Tongue (tissue), 2 donors: ENCODE measurements around the gene CTU1. TPM values are rescaled to one million over a fixed set of nuclear protein-coding genes. Genes with fewer than 3 reads are reported as not detected.

Source experiments
- DNase-seq: peaks from one replicate; pipeline ENCODE4 v3.0.0-alpha.2; 2015
- total RNA-seq: library from RNA; depleted of rRNA; stranded (reverse); fragments of >200 nt; gene quantifications from one replicate; pipeline ENCODE4 v1.2.3, GENCODE V29; 2014

Gene CTU1
- total RNA-seq, 1 donor from 2014 or later, result 6.1 TPM

DNA sequence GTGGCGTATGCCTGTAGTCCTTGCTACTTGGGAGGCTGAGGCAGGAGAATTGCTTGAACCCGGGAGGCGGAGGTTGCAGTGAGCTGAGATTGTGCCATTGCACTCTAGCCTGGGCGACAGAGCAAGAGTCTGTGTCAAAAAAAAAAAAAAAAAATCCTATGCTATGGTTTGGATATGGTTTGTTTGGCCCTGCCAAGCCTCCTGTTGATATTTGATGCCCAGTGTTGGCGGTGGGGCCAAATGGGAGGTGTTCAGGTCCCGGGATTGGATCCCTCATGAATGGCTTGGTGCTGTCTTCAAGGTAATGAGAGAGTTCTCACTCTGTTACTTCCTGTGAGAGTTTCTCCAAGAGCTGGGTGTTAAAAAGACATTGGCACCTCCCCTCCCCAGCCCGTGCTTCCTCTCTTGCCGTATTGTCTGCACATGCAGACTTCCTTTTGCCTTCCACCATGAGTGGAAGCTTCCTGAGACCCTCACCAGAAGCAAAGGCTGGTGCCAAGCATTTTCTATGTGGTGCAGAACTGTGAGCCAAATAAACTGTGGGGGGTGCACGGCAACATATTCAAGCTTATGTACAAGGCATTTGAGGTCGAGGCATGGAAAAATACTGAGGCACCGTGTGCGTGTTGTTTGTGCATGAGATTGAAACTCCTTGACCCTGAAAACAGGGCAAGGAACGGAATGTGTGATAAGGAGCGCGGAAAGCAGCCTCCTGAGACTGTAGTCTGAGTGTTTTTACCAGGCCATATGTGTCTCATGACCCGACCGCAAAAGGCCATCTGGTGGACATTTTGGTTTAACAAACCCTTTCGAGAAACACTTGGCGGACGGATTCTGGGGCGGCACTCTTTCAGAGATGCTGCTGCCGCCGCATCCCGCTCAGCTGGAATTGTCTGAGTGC lies 23.8 kb upstream of the CTU1 start:
- DNase-seq, result peak; percentile 9

DNA sequence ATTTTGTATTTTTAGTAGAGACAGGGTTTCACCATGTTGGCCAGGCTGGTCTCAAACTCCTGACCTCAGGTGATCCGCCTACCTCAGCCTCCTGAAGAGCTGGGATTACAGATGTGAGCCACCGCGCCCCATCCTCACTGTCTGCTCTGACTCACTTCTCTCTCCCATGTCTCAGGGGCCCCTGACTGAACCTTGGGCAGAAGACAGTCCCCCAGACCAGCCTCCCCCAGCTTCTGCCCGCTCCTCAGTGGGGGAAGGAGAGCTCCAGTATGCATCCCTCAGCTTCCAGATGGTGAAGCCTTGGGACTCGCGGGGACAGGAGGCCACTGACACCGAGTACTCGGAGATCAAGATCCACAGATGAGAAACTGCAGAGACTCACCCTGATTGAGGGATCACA lies 21.5 kb upstream of the CTU1 start:
- no peak for DNase-seq

DNA sequence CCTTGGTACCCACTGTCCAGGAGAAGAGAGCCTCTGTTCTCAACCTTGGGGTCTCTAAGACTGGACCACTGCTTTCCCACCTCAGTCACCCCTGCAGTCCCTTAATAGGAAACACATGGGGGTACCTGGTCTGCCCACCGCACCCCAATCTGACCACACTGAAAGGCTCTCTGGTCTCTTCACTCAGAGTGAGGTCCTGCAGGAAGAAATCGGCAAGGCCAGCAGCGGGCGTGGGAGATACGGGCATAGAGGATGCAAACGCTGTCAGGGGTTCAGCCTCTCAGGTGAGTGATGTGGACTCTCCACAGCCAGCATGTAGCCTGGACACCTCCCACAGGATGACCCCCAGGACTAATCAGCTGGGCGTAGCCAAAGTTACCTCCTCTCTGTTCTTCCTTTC lies 20.0 kb upstream of the CTU1 start:
- DNase-seq, result no peak

DNA sequence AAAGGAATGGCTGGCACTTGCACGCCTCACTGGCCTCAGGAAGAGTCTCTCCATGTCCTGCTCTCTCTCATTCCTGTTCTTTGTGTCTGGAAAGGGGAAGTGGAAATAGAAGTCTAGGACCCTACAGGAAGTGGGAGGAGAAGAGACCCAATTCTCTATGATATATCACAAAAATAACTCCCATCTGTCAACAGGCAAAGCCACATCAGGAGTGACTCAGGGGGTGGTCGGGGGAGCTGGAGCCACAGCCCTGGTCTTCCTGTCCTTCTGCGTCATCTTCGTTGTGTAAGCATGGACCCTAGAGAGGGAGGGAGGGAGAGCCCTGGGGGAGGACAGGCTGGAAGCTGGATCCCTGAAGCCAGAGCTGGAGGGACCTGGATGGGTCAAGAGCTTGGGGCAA lies 19.5 kb upstream of the CTU1 start:
- DNase-seq, result peak; percentile 9

DNA sequence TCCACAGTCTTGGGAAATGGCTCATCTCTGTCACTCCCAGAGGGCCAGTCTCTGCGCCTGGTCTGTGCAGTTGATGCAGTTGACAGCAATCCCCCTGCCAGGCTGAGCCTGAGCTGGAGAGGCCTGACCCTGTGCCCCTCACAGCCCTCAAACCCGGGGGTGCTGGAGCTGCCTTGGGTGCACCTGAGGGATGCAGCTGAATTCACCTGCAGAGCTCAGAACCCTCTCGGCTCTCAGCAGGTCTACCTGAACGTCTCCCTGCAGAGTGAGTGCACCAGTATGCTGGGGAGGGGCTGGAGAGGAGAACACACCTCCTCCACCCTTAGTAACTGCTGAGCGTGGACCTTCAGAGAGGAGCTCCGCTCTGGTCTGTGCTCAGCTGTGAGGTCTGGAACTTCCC lies 18.8 kb upstream of the CTU1 start:
- DNase-seq, result no peak

DNA sequence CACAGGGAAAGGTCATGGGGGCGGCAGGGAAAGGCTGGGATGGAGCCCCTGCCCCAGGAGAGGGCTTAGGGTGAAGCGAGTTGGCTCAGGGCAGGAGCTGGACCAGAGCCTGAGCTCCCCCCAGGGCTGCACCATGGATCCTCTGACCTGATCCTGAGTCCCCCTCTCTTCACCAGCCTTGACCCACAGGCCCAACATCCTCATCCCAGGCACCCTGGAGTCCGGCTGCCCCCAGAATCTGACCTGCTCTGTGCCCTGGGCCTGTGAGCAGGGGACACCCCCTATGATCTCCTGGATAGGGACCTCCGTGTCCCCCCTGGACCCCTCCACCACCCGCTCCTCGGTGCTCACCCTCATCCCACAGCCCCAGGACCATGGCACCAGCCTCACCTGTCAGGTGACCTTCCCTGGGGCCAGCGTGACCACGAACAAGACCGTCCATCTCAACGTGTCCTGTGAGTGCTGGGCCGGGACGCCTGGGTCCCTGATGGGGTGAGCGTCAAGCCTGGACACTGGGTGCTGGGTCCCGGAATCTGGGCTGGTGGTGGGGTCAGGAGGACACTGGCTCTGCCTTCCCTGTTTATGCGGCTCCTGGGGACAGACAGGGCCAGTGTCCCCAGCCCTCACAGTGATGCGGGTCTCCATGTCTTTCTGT lies 17.3 kb upstream of the CTU1 start:
- DNase-seq, result no peak

DNA sequence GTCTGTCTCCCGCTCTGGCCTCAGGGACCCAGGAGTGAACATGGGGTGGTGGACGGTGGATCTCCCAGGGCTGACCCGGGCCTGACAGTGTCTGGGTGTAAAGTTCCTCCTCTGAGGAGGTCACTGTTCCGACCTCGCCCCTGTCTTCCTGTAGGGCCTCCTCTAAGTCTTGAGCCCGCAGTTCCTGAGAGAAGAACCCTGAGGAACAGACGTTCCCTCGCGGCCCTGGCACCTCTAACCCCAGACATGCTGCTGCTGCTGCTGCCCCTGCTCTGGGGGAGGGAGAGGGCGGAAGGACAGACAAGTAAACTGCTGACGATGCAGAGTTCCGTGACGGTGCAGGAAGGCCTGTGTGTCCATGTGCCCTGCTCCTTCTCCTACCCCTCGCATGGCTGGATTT lies 16.5 kb upstream of the CTU1 start, which contains the start of gene SIGLEC9:
SIGLEC9 (plus strand) TSS at position 178 of the 400 bp plus-strand sequence; CDS start at position 247, 69 bp downstream.
- DNase-seq, result no peak

DNA sequence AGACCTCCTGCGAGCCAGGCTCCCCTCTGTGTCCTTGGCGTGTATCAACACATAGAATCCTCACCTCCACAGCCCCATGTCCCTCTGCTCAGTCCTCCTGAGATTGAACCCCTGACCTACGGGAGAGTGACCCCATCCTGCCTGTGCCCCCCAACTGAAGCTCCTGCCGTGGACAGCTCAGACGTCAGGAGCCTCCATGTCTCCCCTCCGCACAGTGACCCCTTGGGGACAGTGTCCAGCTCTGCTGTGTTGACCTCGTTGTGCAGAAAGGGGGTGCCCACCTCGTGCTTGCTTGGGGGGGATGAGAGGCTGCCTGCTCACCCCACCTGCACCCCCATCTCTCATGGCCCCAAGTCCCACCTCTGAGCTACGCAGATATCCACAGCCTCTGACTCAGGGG lies 16.0 kb upstream of the CTU1 start:
- DNase-seq, result no peak

DNA sequence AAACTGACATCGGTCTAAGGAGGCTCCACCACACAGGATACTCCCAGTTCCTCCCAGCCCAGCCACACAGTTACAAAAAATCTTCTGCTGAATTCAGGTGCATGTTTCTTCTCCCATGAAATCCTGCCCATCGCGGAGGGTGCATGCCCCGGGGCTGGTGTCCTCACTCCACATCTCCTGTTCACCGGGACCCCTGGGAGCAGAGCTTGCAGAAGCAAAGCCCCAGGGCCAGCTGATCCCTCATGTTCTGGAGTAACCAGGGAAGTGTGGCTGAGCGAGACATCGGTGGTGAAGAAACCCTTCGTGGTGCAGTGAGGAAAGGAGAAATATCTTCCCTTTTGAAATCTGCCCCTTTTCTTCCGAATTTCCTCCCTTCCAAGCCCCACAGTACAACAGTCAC lies 15.6 kb upstream of the CTU1 start:
- DNase-seq, result no peak

DNA sequence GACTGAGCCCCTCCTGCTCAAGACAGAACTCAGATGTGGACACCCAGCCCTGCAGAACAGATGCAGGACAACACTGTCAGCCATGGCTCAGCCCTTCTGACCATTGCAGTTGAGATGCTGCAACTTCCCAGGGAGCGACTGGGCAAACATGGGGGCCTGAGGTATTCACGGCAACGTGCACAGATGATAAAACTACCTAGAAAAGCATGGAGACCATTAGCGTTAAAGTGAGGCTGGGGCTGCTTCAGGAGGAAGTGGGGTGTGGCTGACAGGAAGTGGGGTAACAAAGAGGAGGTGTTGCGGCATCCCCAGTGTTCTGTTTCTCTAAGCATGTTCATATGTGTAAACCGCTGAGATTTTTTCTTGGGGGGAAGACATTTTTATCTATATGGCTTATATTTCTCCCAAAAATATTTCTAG lies 15.2 kb upstream of the CTU1 start:
- no peak for DNase-seq

DNA sequence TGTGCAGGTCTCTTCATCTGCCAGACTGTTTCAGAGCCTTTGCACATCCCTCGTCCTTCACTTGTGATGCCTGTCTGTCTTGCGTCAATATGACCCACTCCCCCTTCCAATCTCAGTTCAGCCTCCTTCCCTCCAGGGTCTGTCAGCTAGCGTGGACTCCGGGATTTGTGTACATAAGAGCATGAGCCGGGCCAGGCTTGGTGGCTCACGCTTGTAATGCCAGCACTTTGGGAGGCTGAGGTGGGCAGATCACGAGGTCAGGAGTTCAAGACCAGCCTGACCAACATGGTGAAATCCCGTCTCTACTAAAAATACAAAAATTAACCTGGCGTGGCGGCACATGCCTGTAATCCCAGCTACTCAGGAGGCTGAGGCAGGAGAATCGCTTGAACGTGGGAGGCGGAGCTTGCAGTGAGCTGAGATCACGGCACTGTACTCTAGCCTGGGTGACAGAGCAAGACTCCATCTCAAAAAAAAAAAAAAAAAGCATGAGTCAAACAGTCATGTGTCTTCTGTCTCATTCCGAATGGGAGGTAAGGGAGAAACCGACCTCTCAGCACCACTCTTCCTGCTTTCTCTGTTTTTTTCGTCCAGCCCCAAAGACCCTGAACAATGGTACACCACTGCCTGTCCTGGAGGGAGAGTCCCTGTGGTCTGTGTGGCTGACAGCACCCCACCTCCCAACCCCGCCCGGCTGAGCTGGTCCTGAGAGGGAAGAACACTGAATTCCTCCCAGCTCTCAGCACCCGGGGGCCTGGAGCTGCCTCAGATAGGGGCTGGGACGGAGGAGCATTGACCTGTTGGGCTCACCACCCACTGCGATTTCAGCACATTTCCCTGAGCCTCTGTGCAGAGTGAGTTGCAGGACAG lies 14.1 kb upstream of the CTU1 start:
- DNase-seq, result no peak

DNA sequence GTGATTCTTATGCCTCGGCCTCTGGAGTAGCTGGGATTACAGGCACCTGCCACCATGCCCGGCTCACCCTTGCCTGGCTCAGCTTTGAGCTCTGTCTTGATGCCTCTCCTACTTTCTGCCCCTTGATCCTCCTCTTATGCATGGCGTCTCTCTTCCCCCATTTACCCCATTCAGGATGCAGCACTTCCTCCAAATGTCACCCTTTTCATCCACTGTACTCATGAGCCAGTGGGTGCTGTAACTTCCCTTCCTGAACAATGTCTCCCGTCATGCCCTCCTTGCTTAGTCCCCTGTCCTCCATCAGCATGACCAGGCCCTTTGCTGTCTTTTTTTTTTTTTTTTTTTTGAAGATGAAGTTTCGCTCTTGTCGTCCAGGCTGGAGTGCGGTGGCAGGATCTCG lies 13.0 kb upstream of the CTU1 start:
- no peak for DNase-seq

DNA sequence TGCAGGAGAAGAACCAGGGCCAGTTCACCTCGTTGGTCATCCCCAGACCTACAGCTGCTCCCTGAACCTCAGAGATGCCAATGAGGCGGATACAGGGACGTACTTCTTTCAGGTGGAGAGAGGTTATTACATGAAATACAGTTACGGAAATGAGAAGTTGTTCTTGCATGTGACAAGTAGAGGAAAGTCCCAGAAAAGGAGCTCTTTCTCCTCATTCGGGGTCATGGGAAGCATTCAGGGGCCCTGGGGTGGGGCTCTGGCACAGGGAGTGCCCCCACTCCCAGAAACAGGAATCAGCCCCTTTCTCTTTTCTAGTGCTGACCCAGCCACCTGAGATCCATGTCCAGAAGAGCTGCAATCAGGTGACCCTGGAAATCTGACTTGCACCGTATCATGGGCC lies 12.0 kb upstream of the CTU1 start:
- DNase-seq, result no peak

DNA sequence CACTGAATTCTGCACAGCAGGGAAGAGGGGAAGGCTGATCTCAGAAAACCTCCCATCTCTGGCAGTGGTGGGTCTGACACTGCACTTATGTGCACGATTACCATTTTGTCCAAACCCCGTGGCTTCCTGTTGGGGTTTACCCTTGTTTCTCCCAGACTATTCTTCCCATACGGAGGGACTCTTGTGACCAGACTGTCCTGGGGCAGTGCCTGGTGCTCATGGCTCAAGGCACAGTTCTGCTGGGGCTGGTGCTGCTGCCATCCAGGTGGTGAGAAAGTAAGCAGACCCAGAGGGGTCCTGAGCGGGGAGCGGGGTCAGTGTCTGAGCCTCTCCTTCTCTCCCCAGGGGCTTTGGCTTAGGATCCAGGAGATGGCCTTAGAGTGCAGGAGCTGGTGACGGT lies 11.4 kb upstream of the CTU1 start:
- no peak for DNase-seq

DNA sequence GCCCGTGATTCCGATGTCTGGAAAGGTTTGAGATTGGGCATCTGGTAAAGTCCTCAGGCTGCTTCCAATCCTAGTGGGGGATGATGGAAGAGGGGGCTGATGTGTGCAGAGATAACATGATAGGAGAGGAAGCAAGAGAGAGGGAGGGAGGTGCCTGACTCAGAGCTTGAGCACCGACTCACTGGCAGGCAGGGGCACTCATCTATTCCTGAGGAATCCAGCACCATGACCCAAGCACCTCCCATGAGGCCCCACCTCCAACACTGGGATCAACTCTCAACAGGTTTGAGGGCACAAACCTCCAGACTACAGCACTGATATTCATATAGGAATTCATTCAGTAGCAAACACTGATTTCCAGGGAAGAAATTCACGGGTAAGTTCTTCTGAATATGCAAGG lies 10.9 kb upstream of the CTU1 start:
- DNase-seq, result no peak

DNA sequence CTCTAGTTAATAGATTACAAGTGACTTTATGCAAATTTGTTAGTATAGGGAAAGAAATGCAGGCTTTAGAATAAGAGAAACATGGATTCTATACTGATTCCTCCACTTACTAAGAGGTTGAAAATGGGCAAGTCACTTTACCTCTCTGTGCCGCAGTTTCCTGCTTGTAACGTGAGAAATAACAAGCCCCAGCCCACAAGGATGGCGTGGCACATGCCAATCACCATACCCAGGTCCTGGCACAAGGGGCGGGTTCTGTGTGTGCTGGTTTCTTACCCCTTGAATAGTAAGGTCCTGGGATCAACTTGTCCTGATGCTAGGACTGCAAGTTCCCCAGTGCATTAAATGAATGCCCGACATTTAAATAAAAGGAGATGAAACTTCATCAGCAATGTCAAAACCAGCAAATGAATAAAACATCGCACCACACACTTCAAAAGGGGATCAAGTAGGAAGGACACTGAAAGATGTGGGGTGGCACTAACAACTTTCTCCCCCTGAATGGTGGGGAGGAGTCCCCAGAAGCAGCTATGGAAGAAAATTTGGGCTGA lies 8.6 kb upstream of the CTU1 start:
- DNase-seq, result no peak

DNA sequence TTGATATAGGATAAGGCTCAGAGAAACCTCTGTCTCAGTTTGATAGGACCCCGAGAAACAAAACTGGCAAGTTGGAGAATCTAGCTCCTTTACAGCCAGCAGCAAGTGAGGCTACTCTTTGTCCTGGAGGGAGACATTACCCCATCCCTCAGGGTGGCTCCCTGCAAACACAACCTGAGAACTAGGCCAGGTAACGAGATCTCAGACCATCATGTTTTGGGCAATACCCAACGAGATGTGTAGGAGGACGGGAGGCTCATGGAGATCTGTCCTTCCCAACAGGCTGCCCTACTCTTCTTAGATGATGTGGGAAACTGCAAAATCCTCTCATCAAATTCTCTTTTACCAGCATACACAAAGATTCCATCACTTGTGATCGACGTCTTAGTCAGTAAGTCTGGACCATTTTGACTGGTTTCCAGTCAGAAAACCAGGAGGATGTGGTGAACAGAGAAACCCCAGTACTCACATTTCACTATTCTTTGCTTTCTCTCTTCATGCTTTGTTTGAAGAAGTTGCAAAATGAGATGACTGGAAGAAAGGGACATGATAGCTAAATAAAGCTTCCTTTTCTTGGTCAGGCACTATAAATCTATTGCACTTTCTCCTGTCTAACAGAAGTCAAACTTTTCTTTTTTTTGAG lies 6.0 kb upstream of the CTU1 start:
- DNase-seq, result no peak

DNA sequence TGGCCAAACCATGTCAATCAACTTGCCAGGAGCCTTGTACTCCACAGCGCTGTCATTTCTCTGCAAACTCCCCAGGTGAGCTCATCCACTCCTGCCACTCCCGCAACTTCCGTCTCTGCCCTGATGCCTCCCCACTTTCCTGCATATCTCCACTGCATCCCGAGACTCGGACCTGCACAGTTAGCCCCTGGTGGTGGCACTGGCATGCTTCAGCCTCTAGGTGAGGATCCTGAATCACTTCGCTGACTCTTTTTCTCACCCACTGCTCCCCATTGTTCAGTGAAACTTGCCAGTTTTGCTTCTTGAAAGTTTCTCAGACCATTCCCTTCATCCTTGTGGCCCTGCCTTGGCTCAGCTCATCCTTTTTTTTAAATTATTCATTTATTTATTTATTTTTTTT lies 3.4 kb upstream of the CTU1 start:
- no peak for DNase-seq

DNA sequence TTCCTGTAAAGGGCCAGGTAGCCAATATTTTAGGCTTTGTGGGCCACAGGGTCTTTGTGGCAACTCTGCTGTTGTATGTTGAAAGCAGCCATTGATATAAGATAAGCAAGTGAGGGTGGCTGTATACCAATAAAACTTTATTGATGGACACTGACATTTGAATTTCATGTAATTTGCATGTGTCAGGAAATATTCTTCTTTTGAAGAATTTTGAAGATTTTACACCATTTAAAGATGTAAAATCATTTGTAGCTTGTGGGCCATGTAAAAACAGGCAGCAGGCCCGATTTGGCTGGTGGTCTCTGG lies 2.4 kb upstream of the CTU1 start:
- DNase-seq, result no peak

DNA sequence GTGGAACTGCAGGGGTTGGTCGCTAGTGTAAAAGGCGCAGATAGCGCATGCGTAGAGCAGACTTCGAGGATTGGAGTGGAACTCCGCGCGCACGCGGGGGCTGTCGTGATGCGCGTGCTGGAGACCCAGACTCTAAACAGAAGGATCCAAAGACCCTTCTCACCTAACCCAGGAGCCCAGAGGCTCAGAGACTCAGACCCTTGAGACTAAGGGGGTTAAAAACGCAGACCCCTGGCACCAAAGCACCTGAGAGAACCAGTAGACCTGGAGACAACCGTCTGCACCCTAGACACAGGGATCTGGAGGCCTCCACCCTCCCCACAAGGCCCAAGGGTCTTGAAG lies 567 bp upstream of the CTU1 start:
- no peak for DNase-seq

DNA sequence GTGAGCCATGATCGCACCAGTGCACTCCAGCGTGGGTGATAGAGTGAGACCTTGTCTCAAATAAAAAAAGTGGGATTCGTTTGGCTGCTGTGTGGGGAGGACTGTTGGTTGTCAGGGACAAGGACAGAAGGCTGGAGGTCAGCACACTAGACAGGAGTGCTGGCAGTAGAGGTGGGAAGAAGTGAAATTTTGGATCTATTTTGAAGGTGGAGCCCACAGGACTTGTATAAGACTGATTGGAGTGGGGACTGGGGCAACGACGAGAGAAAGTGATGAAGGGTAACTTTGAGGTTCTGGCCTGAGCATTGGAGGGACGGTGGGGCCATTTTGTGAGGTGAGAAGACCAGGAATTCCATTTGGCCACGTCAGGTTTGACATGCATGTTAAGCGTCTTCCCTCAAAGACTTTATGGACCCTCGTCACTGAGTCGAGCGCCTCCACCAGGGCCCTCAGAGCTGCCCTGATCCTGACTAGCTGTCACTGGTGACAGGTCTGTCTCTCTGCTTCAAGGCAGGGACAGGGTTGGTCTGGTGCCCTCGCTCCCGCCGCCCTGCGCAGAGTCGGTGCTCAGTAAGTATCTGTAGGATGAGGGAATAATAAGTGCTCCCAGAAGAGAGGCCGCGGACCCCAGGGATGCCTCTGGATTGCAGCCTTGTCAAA lies 673 bp downstream of the CTU1 start:
- no peak for DNase-seq

DNA sequence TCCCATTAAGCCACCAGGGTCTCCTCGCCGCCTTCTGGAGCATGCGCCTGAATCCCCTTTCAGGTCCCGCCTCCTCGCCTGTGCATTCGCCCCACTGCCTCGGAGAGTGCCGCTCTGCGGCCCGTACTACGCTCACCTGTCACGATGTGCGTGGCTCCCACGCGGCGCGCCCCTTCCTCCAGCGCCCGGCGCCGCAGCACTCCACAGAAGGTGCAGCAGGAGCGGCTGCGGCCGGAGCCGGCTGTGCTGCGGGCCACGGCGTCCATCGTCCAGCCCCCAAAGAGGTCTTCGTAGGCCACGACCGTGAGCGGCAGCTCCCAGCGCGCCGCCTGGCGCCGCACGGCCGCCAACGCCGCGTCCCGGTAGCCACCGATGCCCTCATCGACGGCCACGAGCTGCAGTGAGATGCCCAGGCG lies 4.3 kb downstream of the CTU1 start:
- no peak for DNase-seq
